Stromal cell of bone marrow (primary cell): Measurements from ENCODE around the gene GPR137B.

ENCODE experiments used
- DNase-seq: peaks from one replicate; pipeline ENCODE4 v3.0.0-alpha.2; 2012; ENCODE audit warnings: low read depth

The GPR137B gene, protein sequence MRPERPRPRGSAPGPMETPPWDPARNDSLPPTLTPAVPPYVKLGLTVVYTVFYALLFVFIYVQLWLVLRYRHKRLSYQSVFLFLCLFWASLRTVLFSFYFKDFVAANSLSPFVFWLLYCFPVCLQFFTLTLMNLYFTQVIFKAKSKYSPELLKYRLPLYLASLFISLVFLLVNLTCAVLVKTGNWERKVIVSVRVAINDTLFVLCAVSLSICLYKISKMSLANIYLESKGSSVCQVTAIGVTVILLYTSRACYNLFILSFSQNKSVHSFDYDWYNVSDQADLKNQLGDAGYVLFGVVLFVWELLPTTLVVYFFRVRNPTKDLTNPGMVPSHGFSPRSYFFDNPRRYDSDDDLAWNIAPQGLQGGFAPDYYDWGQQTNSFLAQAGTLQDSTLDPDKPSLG

GRCh38 chr1:236142253-236143103 is at the start of gene GPR137B:
TSS of gene GPR137B (plus strand) at chr1:236142539. CDS start at chr1:236142623, 84 bp downstream.
- peak; percentile 23 for DNase-seq

GRCh38 chr1:236092899-236093298 is 49.4 kb upstream of the GPR137B start:
- no peak for DNase-seq

- DNase-seq: no peak
These were observed 46.4 kb upstream of the GPR137B start for GRCh38 chr1:236095705-236096520.

GRCh38 chr1:236096660-236097482 is 45.5 kb upstream of the GPR137B start:
- DNase-seq: peak; percentile 31

DNA sequence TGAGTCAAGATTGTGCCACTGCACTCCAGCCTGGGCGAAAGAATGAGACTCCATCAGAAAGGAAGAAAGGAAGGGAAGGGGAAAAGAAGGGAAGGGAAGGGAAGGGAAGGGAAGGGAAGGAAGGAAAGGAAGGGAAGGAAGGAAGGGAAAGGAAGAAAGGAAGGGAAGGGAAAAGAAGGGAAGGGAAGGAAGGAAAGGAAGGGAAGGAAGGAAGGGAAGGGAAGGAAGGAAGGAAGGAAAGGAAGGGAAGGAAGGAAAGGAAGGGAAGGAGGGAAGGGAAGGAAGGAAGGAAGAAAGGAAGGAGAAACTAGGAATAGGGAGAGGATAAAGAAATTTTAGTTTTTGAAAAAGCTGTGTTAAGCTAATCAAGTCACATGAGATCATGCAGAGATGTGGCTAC is 44.1 kb upstream of the GPR137B start:
- no peak for DNase-seq

DNA sequence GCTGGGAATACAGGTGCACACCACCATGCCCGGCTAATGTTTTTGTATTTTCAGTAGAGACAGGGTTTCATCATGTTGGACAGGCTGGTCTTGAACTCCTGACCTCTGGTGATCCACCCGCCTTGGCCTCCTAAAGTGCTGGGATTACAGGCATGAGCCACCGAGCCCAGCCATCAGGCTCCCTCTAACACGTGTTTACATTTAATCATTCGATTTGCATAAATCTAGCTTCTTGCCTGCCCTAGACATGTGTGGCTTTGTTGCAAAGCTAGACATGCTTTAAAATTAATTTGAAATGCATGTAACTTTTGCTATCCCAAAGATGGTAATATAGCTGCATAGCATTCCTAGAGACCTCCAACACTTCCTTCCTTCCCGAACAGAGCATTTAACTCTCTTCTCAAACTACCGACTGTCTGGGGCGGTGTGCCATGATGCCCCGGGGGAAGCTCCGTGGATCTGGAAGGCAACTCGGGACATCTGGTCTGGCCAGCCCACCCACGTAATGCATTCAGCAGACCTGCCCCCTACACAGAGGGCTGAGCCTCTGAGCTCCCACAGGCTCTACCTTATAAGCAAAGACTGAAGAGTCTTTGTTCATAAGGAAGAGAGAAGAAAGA is 42.9 kb upstream of the GPR137B start:
- no peak for DNase-seq

- no peak for DNase-seq
These were observed 41.5 kb upstream of the GPR137B start for GRCh38 chr1:236100799-236101198.

- no peak for DNase-seq
These were observed 40.8 kb upstream of the GPR137B start for GRCh38 chr1:236101233-236102200.

- DNase-seq: no peak
These were observed 39.7 kb upstream of the GPR137B start for GRCh38 chr1:236102611-236103010.

DNA sequence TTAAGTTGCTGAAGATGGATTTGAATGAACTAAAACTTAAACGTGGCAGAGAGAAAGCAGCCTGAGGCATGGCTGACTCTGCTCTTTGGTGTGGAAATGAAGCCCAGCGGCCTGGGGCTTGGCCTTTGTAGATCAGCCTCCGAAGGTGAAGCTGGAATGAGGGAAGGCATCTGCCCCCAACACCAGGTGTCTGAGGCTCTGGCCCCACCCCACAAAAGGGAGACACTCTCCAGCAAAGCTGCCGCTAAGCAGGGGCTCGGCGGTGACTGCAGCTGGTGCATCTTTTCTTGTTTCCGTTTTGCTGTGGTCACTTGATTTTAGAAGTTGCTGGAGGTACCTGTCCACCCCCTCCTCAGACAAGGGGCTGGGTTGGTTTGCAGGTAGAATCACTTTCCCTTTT is 39.3 kb upstream of the GPR137B start:
- DNase-seq: no peak

GRCh38 chr1:236103646-236104218 is 38.6 kb upstream of the GPR137B start:
- DNase-seq: peak; percentile 38

GRCh38 chr1:236107121-236107907 is 35.0 kb upstream of the GPR137B start:
- DNase-seq: no peak

GRCh38 chr1:236108027-236108648 is 34.2 kb upstream of the GPR137B start:
- DNase-seq: no peak

DNA sequence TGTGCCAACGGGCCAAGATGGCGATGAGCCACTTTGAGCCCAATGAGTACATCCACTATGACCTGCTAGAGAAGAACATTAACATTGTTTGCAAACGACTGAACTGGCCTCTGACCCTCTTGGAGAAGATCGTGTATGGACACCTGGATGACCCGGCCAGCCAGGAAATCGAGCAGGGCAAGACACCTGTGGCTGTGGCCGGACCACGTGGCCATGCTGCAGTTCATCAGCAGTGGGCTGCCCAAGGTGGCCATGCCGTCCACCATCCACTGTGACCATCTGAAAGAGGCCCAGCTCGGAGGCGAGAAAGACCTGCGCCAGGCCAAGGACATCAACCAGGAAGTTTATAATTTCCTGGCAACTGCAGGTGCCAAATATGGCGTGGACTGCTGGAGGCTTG is 32.2 kb upstream of the GPR137B start:
- DNase-seq: no peak

- no peak for DNase-seq
These were observed 30.6 kb upstream of the GPR137B start for GRCh38 chr1:236111527-236112331.

- no peak for DNase-seq
These were observed 30.1 kb upstream of the GPR137B start for GRCh38 chr1:236112332-236112627.

- no peak for DNase-seq
These were observed 28.9 kb upstream of the GPR137B start for GRCh38 chr1:236113324-236114032.
